ENCODE data around the gene OR10C1.
"Not testable (repeated sequence)": the region's sequence is repeated elsewhere in the genome, so short reads cannot be mapped to it uniquely, and the experiment has no call there.

The OR10C1 gene, protein sequence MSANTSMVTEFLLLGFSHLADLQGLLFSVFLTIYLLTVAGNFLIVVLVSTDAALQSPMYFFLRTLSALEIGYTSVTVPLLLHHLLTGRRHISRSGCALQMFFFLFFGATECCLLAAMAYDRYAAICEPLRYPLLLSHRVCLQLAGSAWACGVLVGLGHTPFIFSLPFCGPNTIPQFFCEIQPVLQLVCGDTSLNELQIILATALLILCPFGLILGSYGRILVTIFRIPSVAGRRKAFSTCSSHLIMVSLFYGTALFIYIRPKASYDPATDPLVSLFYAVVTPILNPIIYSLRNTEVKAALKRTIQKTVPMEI

DNA sequence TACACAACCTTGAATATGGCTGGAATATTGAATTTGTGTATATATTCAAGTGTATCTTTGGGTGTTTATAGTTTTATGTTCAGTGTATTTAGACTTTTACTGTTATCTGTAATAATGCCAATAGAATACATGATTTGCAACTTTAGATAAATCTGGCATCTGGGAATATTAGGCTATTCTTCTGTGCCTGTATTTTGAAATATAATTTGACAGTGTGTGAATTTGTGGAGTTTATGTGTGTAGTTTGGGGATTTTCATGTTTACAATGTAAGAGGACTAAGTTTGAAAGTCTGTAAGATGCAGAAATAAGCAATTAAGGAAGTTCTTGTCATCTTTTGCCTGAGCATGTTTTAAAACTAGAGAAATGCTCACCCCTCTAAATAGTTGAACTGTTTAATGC, at the start of gene OR10C1:
Gene OR10C1 (plus strand): TSS at position 301 of the 400 bp plus-strand sequence. CDS start 710 bp downstream, outside the sequence.
- no peak for DNase-seq (ENCODE audit: low read depth)

DNA sequence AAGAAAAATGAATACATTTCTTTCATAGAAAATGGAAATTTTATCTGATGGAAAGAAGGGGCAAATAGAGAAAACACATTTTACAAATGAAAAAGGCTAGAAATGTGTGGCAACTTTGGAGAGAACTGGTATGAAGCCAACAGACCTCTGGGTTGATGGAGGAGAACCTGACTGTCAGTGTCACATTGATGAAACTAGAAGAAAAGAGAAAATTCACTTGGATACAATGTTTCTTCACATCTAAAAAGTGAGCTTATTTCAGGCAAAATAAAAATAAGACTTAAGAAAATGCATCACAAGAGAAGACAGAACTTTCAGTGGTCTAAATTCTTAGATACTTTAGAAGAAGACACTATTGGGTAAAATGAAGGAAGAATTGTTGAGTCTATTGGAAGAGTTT, 43.8 kb upstream of the OR10C1 start, which contains the start of gene OR12D2:
Gene OR12D2 (plus strand): TSS at position 301 of the 400 bp plus-strand sequence. CDS start 1,069 bp downstream, outside the sequence.
- no peak for DNase-seq (ENCODE audit: low read depth)

DNA sequence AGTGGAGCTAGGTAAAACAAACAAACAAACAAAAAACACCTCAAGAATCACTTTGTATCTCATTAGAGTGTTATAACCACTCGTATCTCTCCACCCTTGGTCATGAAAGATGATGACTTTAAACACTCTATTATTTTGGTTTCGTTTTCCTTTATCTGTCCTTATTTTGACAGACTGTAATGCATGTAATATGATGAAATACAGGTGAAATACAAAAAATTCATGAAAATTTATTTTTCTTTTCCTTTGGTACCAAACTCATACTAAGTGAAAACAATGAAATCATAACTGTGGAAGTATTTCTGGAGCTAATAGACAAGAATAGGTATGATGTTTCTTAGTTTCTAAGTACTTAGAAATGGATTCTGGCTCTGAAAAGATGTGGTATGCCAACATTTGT, 39.6 kb upstream of the OR10C1 start:
- DNase-seq (ENCODE audit: low read depth) = no peak

DNA sequence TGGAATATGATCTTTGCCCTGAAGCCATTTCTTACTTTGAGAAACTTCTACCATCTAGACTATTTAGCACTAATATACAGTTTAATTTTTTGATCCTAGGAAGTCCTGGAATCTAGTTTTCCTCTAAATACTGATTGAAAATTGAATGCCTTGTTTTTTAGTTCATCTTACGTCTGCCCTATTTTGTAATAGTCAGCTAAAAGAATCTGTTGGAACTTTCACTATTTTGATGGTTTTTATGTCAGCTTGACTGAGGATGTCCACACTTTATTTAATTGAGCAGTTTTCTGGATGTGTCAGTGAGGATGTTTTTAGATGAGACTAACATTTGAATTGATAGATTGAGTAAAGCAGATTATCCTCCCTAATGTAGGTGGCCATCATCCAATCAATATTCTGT, 35.3 kb upstream of the OR10C1 start:
- DNase-seq (ENCODE audit: low read depth) = no peak

DNA sequence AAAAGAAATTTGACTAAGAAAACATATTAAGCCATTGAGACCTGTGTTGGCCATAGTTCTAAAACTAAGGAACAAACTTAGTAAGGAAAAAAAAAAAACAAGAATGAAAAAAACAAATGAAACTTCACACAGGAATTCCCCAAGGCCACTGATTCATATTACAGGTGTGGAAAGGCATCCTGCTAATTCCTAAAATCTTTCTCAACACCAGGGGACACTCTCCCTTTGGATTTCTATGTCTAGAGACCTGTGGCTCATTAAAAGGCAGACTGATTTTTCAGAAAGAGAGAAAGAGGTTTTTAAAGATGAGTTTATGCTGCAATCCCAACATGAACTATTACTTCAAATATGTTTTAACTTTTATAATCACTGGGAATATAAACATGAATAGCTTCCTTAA, 24.5 kb upstream of the OR10C1 start, which contains the start of gene OR12D1:
Gene OR12D1 (plus strand): TSS at position 341 of the 400 bp plus-strand sequence.
- DNase-seq (ENCODE audit: low read depth) = no peak

DNA sequence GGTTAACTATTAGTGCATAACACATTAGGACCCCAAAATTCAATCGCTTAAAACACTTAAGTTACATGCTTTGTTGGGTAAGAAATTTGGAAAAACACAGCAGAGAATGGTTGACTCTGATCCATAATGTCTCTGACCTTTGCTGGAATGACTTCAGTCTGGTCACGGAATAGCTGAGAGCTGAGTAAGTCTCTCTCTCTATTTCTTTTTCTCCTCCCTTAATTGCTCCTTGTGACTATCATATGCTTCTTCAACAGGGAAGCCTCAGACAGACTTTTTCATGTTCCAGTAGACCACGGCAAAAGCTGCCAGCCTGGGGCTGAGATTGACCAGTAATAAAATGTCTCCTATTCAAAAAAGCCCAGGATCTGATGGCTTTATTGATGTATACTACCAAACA, 19.6 kb upstream of the OR10C1 start:
- DNase-seq (ENCODE audit: low read depth) = no peak

DNA sequence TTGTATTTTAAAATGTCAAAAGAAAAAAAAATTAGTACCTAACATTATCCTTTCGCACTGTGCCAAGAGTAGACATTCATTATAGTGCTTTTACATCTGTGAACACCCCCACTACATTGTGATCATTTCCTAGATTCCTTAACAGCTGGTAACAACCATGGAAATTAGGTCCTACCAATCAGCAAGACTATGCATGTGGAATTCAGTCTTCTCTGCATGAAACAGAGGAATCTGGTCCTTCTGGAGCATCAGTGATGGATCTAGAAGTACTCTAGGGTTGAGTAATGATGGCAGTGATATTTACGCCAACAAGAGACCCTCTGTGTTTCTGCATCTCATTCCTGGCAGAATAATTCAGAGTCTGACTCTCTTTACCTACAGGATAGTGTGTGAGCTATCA, 14.9 kb upstream of the OR10C1 start:
- no peak for DNase-seq (ENCODE audit: low read depth)

DNA sequence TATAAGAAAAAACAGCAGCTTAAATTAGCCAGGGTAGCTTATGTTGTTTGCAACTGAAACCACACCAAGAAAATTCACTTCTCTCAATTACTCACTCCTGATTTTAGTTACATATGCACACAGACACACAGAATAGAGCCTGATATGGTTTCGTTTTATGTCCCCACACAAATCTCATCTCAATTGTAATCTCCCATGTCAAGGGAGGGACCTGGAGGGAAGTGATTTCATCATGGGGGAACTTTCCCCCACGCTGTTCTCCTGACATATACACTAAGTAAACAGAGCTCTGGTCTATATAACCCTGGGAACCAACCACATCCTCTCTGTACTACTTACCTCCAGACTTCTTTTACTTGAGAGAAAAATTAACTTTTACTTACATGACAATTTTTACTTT, 14.5 kb upstream of the OR10C1 start:
- no peak for DNase-seq (ENCODE audit: low read depth)

DNA sequence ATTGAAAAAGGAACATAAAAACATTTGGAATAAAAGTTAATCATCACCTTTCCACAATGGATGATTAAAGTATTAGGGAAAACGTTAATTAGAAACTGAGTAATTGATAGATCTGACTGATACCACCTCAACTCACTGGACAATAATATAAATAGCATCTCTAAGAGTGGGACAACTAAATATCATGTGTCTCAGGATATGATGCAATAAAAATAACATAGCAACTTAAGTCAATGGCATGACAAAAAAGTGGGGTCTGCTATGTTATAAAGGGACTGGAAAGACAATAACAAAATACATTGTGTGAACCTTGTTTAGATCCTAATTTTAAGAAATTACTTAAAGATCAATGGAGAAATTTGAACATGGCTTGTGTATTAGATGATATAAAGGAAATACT, 14.0 kb upstream of the OR10C1 start:
- DNase-seq (ENCODE audit: low read depth) = no peak

DNA sequence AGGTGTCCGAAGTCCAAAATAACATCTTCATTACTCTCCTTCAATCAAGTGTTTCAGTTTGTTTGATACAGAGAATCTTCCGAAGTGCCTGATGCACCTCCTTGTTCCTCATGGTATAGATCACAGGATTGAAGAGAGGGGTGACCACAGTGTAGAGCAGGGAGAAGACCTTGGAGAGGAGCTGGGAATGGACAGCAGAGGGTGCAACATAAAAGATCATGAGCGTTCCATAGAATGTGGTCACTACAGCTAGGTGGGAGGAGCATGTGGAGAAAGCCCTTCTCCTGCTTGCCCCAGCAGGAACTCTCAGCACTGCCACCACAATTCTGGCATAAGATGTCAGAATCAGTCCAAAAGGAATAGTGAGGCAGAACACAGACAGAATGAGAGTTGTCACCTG, 12.5 kb upstream of the OR10C1 start:
- no peak for DNase-seq (ENCODE audit: low read depth)

DNA sequence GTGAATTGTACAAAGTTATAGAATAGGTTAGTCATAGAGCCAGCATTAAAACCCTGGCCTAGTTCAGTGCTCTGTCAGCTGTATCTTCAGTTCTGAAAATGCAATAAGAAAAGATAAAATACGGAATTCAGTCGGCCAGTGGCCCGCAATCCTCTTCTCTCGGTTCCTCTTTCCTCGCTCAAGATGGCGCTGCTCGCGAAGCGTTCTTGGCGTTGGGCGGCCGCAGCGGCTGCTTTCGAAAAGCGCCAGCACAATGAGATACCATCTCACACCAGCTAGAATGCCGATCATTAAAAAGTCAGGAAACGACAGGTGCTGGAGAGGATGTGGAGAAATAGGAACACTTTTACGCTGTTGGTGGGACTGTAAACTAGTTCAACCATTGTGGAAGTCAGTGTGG, 2.4 kb upstream of the OR10C1 start:
- DNase-seq (ENCODE audit: low read depth) = not testable (repeated sequence)

DNA sequence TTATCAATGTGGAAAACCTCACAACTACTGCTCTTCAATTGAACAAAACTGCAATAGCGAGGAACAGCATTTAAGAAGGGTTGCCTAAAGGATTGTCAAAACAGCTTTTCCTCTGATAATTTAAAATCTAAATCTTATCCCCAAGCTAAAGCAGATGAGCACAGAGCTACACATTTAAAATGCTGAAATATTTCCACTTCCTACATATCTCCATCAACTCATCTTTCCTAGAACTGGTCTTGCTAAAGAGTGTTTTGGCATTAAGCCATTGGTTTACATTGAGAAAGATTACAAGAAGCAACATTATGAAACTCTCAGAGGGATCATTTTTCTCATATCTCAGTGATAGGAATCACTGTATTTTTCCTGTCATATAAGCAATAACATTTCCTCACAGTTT, 3.6 kb downstream of the OR10C1 start:
- DNase-seq (ENCODE audit: low read depth) = no peak

DNA sequence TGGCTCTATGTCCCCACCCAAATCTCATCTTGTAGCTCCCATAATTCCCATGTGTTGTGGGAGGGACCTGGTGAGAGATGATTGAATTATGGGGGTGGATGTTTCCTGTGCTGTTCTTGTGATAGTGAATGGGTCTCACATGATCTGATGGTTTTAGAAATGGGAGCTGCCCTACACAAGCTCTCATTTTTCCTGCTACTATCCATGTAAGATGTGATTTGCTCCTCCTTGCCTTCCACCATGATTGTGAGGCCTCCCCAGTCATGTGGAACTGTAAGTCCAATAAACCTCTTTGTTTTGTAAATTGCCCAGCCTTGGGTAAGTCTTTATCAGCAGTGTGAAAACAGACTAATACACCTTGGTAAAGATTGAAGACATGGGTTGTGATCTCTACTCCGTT, 4.9 kb downstream of the OR10C1 start:
- DNase-seq (ENCODE audit: low read depth) = not testable (repeated sequence)

DNA sequence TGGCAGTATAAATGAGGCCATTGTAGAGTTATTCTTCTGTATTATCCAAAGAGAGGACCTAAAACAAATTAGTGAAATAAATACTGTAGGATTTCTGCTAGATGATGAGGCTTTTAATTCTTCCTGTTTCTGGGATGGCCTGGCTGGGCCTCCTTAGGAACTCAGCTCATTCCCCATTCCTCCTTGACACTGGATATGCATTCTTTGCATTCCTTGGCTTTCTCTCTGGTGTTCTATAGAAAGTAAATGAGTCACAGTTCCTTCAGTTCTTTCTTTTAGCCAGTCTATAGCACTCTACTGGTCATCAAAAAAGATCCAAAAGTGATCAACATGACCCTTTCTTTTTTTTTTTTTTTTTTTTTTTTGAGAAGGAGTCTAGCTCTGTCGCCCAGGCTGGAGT, 8.6 kb downstream of the OR10C1 start:
- DNase-seq (ENCODE audit: low read depth) = no peak

DNA sequence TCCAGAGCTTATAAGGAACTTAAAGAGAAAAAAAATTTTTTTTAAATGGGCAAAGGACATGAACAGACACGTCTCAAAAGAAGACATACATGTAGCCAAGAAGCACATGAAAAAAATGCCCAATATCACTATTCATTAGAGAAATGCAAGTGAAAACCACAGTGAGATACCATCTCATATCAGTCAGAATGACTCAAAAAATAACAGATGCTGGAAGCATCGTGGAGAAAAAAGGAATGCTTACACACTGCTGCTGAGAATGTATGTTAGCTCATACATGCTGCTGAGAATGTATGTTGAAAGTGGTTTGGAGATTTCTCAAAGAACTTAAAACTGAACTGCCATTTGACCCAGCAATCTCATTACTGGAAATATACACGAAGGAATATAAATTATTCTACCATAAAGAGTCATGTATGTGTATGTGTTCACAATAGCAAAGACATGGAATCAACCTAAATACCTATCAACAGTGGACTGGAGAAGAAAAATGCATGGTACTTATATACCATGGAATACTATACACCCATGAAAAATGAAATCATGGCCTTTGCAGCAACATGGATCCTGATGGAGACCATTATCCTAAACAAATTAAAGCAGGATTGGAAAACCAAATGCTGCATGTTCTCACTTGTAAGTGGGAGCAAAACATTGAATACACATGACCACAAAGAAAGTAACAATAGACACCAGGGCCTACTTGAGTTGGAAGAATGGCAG, 12.5 kb downstream of the OR10C1 start:
- DNase-seq (ENCODE audit: low read depth) = no peak

DNA sequence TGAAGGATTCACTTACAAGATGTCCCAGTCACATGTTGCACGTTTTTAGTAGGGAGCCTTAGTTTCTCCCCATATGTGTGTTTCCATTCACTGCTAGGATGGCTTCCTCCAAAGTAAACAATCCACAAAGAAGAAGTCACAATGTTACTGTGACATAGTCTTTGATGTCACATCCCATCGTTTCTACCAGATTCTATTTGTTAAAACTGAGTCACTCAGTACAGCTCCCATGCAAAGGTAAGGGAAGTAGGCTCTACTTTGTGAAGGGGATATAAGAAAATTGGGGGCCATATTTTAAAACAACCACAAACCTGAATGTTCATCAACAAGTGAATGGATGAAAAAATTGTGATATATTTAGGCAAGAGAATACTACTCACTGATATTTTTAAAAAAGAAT, 17.9 kb downstream of the OR10C1 start, which contains the start of the genes OR11A1 and OR2H1:
Gene OR11A1 (minus strand): TSS at position 101 of the 400 bp plus-strand sequence. CDS start 29,430 bp downstream, outside the sequence.
Gene OR2H1 (plus strand): TSS at position 185 of the 400 bp plus-strand sequence. CDS start 4,615 bp downstream, outside the sequence.
- DNase-seq (ENCODE audit: low read depth) = no peak

DNA sequence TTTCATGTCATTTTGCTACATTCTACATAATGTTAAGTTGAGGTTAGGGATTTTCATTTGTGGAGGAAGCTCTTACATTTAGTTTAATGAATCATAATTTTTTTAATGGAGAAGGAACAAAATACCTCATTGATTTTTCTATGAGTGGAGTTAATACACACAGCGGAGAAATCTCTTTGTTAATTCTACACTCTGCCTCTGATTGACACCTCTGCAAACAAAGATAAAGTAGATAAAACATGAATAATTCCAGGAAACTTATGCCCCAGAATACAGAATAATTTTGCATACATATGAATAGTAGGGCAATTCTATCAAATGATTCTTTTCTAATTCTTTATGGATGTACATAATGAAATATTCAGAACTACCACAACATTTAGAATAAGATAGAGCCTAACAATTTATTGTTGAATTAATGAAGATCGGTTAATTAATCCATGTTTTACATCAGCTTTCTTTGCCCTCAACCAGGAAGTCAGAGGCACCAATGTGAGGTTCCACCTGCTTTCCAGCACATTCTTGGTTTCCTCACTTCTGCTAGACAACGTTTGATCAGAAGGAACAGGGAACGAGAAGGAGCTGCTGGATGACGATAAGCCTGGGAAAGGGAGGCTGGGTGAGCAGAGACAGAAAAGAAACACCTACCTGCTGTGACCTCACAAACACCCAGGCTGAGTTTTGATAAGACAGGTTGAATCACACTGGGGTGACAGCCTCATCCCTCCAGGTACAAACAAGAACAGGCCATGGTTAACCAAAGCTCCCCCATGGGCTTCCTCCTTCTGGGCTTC, 22.1 kb downstream of the OR10C1 start:
- no peak for DNase-seq (ENCODE audit: low read depth)

DNA sequence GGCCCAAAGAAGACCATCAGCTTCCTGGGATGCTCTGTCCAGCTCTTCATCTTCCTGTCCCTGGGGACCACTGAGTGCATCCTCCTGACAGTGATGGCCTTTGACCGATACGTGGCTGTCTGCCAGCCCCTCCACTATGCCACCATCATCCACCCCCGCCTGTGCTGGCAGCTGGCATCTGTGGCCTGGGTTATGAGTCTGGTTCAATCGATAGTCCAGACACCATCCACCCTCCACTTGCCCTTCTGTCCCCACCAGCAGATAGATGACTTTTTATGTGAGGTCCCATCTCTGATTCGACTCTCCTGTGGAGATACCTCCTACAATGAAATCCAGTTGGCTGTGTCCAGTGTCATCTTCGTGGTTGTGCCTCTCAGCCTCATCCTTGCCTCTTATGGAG, 22.9 kb downstream of the OR10C1 start:
- DNase-seq (ENCODE audit: low read depth) = no peak

DNA sequence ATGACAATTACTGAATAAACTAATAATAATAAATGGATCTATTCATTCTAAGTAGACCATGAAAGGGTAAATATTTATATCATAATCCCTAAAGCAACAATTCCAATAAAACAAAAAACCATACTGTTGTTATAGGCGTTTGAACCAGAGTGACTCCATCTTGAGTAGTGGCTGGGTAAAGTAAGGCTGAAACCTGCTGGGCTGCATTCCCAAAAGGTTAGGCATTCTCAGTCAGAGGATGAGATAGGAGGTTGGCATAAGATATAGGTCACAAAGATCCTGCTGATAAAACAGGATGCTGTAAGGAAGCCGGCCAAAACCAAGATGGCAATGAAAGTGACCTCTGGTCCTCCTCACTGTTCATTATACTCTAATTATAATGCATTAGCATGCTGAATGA, 26.2 kb downstream of the OR10C1 start:
- DNase-seq (ENCODE audit: low read depth) = no peak

DNA sequence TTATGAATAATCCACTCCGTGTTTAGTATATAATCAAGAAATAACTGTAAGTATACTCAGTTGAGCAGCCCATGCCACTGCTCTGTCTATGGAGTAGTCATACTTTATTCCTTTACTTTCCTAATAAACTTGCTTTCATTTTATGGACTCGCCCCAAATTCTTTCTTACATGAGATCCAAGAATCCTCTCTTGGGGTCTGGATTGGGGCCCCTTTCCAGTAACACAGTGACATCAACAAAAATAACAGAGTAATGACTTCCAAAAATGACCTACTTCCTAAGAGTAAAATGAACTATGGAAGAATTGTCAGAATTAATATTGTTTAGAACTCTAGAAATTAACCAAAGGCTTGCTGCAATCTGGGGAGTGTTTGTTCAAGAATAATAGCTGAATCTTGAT, 26.7 kb downstream of the OR10C1 start:
- no peak for DNase-seq (ENCODE audit: low read depth)

DNA sequence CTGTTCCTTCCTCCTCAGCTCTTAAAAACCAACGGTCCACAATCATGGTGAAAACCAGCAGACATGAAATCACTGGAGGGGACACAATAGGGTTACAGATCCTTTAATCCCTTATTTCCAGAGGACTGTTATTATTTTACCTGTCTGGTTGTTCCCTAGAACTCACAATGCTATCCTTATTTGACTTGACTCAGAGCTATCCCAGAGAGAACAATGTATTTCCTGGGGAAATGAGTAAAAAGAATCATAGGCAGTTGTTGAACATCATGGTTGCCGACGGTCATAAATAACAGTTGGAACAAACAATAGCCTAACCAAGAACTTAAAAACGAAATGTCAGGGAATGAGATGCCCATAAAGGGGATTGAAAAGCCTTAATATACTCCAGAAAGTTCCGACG, 27.1 kb downstream of the OR10C1 start:
- no peak for DNase-seq (ENCODE audit: low read depth)

DNA sequence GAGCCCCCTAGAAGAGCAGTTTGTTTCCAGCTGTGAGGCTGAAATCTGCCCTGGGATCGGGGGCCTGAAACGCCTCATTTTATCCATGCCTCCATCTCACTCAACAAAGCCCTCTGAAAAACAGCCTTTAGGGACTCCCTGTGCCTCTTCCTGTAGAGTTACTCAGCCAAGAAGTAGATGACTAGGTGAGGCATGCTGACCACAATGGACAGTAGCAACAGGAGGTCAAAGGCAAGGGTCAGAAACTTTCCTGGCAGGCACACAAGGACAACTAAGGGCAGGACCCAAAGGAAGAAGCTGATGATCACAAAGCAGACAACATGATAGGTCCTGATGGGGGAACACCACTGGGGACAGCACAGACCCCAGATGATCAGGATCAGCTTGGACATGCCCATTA, 35.9 kb downstream of the OR10C1 start:
- no peak for DNase-seq (ENCODE audit: low read depth)
